ENCODE measurements around the gene EDIL3. TPM values are rescaled to one million over a fixed set of nuclear protein-coding genes. Genes with fewer than 3 reads are reported as not detected.

EDIL3 gene
- total and polyA plus RNA-seq, 2 of the 13 experiments (the other 11 are each of a cell fraction or from before 2014, with no cell fraction given), result 0.01 TPM; not detected in 1

GRCh38 chr5:84091127-84091799 lies 293.4 kb downstream of the EDIL3 start (continued):
- TF ChIP-seq SIN3A (IDR thresholded peaks at IDR 0.05; ENCODE audit: borderline replicate concordance, low read depth, low read length) (0 out of 2 replicates have a peak, but pooled peaks have one; percentile 33), ATF2 (CRISPR knock-in tag; IDR thresholded peaks at IDR 0.05) (peak; percentile 51; the same call in 1 of the 2 replicates), ZNF232 (CRISPR knock-in tag; IDR thresholded peaks at IDR 0.05; ENCODE audit: borderline replicate concordance) (no peak; the same call in 1 of the 2 replicates), HOXA5 (CRISPR knock-in tag; IDR thresholded peaks at IDR 0.05) (peak; percentile 69; the same call in 1 of the 2 replicates), ZNF451 (CRISPR knock-in tag; IDR thresholded peaks at IDR 0.05) (no peak), IRF2 (CRISPR knock-in tag; IDR thresholded peaks at IDR 0.05) (peak; percentile 57; the same call in 1 of the 2 replicates), ZEB1 (IDR thresholded peaks at IDR 0.05; ENCODE audit: insufficient replicate concordance, low read depth) (no peak), ARID4A (CRISPR knock-in tag; IDR thresholded peaks at IDR 0.05; ENCODE audit: borderline replicate concordance) (peak; percentile 25; the same call in 1 of the 2 replicates), RXRB (CRISPR knock-in tag; IDR thresholded peaks at IDR 0.05; ENCODE audit: borderline replicate concordance) (peak; percentile 81), KLF6 (CRISPR knock-in tag; IDR thresholded peaks at IDR 0.05) (peak; percentile 62; the same call in 1 of the 2 replicates), IKZF5 (CRISPR knock-in tag; IDR thresholded peaks at IDR 0.05) (peak; percentile 70; the same call in 1 of the 2 replicates), MIXL1 (CRISPR knock-in tag; IDR thresholded peaks at IDR 0.05) (peak; percentile 86), PRMT3 (CRISPR knock-in tag; IDR thresholded peaks at IDR 0.05; ENCODE audit: borderline replicate concordance, low read depth) (peak; percentile 54; the same call in 1 of the 2 replicates), USF2 (IDR thresholded peaks at IDR 0.05; ENCODE audit: low read depth, low read length) (peak; percentile 17; the same call in 1 of the 2 replicates), USF2 (CRISPR knock-in tag; IDR thresholded peaks at IDR 0.05; ENCODE audit: borderline replicate concordance) (peak; percentile 67; the same call in 1 of the 2 replicates), MIER2 (CRISPR knock-in tag; IDR thresholded peaks at IDR 0.05) (peak; percentile 66; the same call in 1 of the 2 replicates), SMAD9 (CRISPR knock-in tag; IDR thresholded peaks at IDR 0.05) (no peak), TARDBP (CRISPR knock-in tag; IDR thresholded peaks at IDR 0.05) (peak; percentile 80; the same call in 1 of the 2 replicates), HDAC1 (CRISPR knock-in tag; IDR thresholded peaks at IDR 0.05) (peak; percentile 87), PHF21A (CRISPR knock-in tag; IDR thresholded peaks at IDR 0.05) (no peak), RAD21 (CRISPR knock-in tag; IDR thresholded peaks at IDR 0.05) (no peak)

Measured in HepG2 (cell line).